Measurements from ENCODE around the gene SLC4A4. TPM values are rescaled to one million over a fixed set of nuclear protein-coding genes. Genes with fewer than 3 reads are reported as not detected.

The SLC4A4 gene
- total and polyA plus RNA-seq, 2 donors (not counting 1 experiment from before 2014, with no cell fraction given): 12.2 to 33.4 TPM

- Histone ChIP-seq H3K36me3 (ENCODE audit: control insufficient read depth, insufficient read depth, low read length) (no peaks in the 10 kb centered on the region), H3K9ac (ENCODE audit: insufficient read depth, low read length) (no peak overlapping the region), H3K4me3 (replicated peaks in 1 of 4; ENCODE audit: control extremely low read depth in 1 of 4, insufficient read depth in 1 of 4, low read depth in 3 of 4, low read length in 4 of 4) (no peak overlapping the region), H2AFZ (ENCODE audit: low read length) (no peak overlapping the region), H3K4me2 (ENCODE audit: extremely low read depth, insufficient read depth, low read length) (no peak overlapping the region), H4K20me1 (ENCODE audit: control insufficient read depth, extremely low read depth, insufficient read depth, low read length) (no peaks in the 10 kb centered on the region), H3K79me2 (ENCODE audit: control insufficient read depth, insufficient read depth, low read length) (no peaks in the 10 kb centered on the region), H3K27ac (ENCODE audit: insufficient read depth, low read length) (no peak overlapping the region), H3K27me3 (ENCODE audit: control insufficient read depth, insufficient read depth, low read length) (no peaks in the 10 kb centered on the region), H3K9me3 (ENCODE audit: control insufficient read depth, insufficient read depth, low read depth, low read length) (no peaks in the 10 kb centered on the region), H3K4me1 (ENCODE audit: control insufficient read depth, extremely low read depth, insufficient read depth, low read length) (no peaks in the 10 kb centered on the region)
- no peak for TF ChIP-seq EZH2 (IDR thresholded peaks at IDR 0.05; ENCODE audit: low read length, missing control alignments)
- no peak for TF ChIP-seq CTCF (conservative IDR thresholded peaks at IDR 0.05 in 1 of 2, IDR thresholded peaks at IDR 0.05 in 1 of 2; ENCODE audit: low read depth in 1 of 2, low read length in 2 of 2)
- no peak for DNase-seq (ENCODE audit: low read depth in 2 of 2)
Observed at GRCh38 chr4:71368906-71369305, 30.1 kb downstream of the SLC4A4 start.

- no peaks in the 10 kb centered on the region for H3K79me2 ChIP-seq (ENCODE audit: control insufficient read depth, insufficient read depth, low read length)
- H3K4me2 ChIP-seq (ENCODE audit: extremely low read depth, insufficient read depth, low read length): no peak overlapping the region
- H3K9ac ChIP-seq (ENCODE audit: insufficient read depth, low read length): no peak overlapping the region
- H3K4me1 ChIP-seq (ENCODE audit: control insufficient read depth, extremely low read depth, insufficient read depth, low read length): no peaks in the 10 kb centered on the region
- H3K9me3 ChIP-seq (ENCODE audit: control insufficient read depth, insufficient read depth, low read depth, low read length): no peaks in the 10 kb centered on the region
- TF ChIP-seq EZH2 (IDR thresholded peaks at IDR 0.05; ENCODE audit: low read length, missing control alignments): no peak
- TF ChIP-seq CTCF (conservative IDR thresholded peaks at IDR 0.05 in 1 of 2, IDR thresholded peaks at IDR 0.05 in 1 of 2; ENCODE audit: low read depth in 1 of 2, low read length in 2 of 2): no peak
- no peak overlapping the region for H2AFZ ChIP-seq (ENCODE audit: low read length)
- no peaks in the 10 kb centered on the region for H3K27me3 ChIP-seq (ENCODE audit: control insufficient read depth, insufficient read depth, low read length)
- no peak overlapping the region for H3K27ac ChIP-seq (ENCODE audit: insufficient read depth, low read length)
- no peak for DNase-seq (ENCODE audit: low read depth in 2 of 2)
- no peaks in the 10 kb centered on the region for H4K20me1 ChIP-seq (ENCODE audit: control insufficient read depth, extremely low read depth, insufficient read depth, low read length)
- H3K4me3 ChIP-seq (replicated peaks in 1 of 4; ENCODE audit: control extremely low read depth in 1 of 4, insufficient read depth in 1 of 4, low read depth in 3 of 4, low read length in 4 of 4): no peak overlapping the region
- H3K36me3 ChIP-seq (ENCODE audit: control insufficient read depth, insufficient read depth, low read length): no peaks in the 10 kb centered on the region
Observed at GRCh38 chr4:71369536-71369935, 30.7 kb downstream of the SLC4A4 start.

GRCh38 chr4:71375494-71375893 lies 36.7 kb downstream of the SLC4A4 start:
- Histone ChIP-seq H3K4me3 (replicated peaks in 1 of 4; ENCODE audit: control extremely low read depth in 1 of 4, insufficient read depth in 1 of 4, low read depth in 3 of 4, low read length in 4 of 4) (no peak overlapping the region), H4K20me1 (ENCODE audit: control insufficient read depth, extremely low read depth, insufficient read depth, low read length) (no peaks in the 10 kb centered on the region), H3K79me2 (ENCODE audit: control insufficient read depth, insufficient read depth, low read length) (no peaks in the 10 kb centered on the region), H3K9ac (ENCODE audit: insufficient read depth, low read length) (no peak overlapping the region), H3K4me2 (ENCODE audit: extremely low read depth, insufficient read depth, low read length) (no peak overlapping the region), H3K9me3 (ENCODE audit: control insufficient read depth, insufficient read depth, low read depth, low read length) (no peaks in the 10 kb centered on the region), H3K27ac (ENCODE audit: insufficient read depth, low read length) (no peak overlapping the region), H3K4me1 (ENCODE audit: control insufficient read depth, extremely low read depth, insufficient read depth, low read length) (peaks cover 5% of the 10 kb centered on the region), H3K36me3 (ENCODE audit: control insufficient read depth, insufficient read depth, low read length) (no peaks in the 10 kb centered on the region), H3K27me3 (ENCODE audit: control insufficient read depth, insufficient read depth, low read length) (no peaks in the 10 kb centered on the region), H2AFZ (ENCODE audit: low read length) (no peak overlapping the region)
- TF ChIP-seq CTCF (conservative IDR thresholded peaks at IDR 0.05 in 1 of 2, IDR thresholded peaks at IDR 0.05 in 1 of 2; ENCODE audit: low read depth in 1 of 2, low read length in 2 of 2): no peak
- TF ChIP-seq EZH2 (IDR thresholded peaks at IDR 0.05; ENCODE audit: low read length, missing control alignments): no peak
- no peak for DNase-seq (ENCODE audit: low read depth in 2 of 2)

Data from fibroblast of lung (primary cell).